Mesodermal cell (in vitro differentiated cells): ENCODE data around the gene NMD3.
A peak's percentile ranks its signal among the peaks of the same experiment; 100 is the strongest.

Experiments
- H3K27ac ChIP-seq: 2 replicates; pipeline ENCODE4 v1.7.0; 2013; ENCODE audit warnings: mild to moderate bottlenecking, low read depth, low read length, moderate library complexity; ENCODE audit not compliant: severe bottlenecking
- H3K36me3 ChIP-seq: 2 replicates; pipeline ENCODE4 v1.7.1; 2013; ENCODE audit warnings: mild to moderate bottlenecking, low read length, moderate library complexity; ENCODE audit not compliant: control insufficient read depth, insufficient read depth
- H3K4me1 ChIP-seq: one replicate; pipeline ENCODE4 v1.7.1; 2013; ENCODE audit warnings: mild to moderate bottlenecking, low read length; ENCODE audit not compliant: insufficient read depth, control insufficient read depth, poor library complexity, severe bottlenecking
- H3K4me3 ChIP-seq: 2 replicates; pipeline ENCODE4 v1.7.0; 2013; ENCODE audit warnings: low read length, control low read depth, mild to moderate bottlenecking; ENCODE audit not compliant: insufficient read depth, poor library complexity, severe bottlenecking; ENCODE audit errors: extremely low read depth
- H3K9me3 ChIP-seq: 2 replicates; pipeline ENCODE4 v1.7.1; 2013; ENCODE audit warnings: mild to moderate bottlenecking, low read length, moderate library complexity; ENCODE audit not compliant: control insufficient read depth
- WGBS, 2 experiments: methylation state at CpG; one replicate each; pipeline ENCODE4 v1.1.5; 2013; ENCODE audit warnings: missing lambda C conversion rate in 2 of 2; ENCODE audit not compliant: insufficient coverage in 2 of 2; 5-methylcytosine and 5-hydroxymethylcytosine counted together

NMD3 gene

DNA sequence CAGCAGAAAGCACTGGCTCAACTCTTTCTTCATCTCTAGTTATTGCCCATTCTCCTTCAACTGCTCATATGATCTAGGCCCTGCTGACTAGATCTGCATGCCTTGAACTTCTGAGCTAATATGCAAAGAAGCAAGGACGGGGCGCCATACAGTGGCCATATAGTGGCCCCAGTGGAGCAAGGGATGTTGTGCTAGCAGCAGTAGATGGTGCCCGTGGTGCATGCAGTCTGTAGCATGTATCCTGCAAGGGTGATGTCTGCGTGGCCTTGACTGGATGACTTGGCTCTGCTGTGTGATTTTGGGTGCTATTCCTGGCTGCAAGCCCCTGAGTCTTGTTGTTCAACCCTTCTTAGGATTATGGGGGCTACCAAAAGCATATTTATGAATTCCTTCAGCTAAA is 12.2 kb upstream of the NMD3 start:
- H3K9me3 ChIP-seq = no peaks in the 10 kb centered on the region
- no peaks in the 10 kb centered on the region for H3K4me1 ChIP-seq
- no peaks in the 10 kb centered on the region for H3K36me3 ChIP-seq
- WGBS, 2 experiments = 82 to 86% methylated on average over 2 to 4 of the region's 4 CpGs
- H3K4me3 ChIP-seq = no peak overlapping the region
- H3K27ac ChIP-seq = no peak overlapping the region

DNA sequence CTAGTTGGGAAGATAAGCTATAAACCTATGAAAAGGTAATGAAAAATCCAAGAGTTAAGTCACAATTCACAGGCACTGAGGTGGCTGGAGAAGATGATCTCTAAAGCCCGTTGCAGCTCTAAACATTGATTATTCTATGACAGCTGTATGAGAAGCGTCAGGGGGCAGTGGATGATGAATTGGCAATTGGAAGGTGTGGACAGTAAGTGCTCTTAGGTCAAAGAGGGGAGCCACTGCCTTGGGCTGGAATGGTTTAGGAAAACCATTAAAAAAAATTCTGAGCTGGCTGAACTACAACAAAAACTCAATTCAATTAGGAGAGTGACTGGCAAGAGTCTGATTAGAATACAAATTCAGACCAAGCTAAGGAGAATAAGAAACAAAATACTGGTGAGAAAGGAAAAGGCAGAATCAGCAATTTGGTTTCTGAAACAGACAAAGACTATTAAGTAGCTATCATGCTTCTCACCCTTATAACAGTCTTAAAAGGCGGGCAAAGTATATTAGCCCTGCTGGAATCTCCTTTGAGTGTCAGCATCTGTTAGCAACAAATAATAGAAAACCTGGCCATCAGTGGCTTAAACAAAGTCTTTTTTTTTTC is 8.8 kb upstream of the NMD3 start:
- H3K4me1 ChIP-seq = no peaks in the 10 kb centered on the region
- no peaks in the 10 kb centered on the region for H3K36me3 ChIP-seq
- H3K4me3 ChIP-seq = no peak overlapping the region
- 82 to 94% methylated on average over 2 to 3 of the region's 3 CpGs for WGBS, 2 experiments
- H3K27ac ChIP-seq = no peak overlapping the region
- no peaks in the 10 kb centered on the region for H3K9me3 ChIP-seq

DNA sequence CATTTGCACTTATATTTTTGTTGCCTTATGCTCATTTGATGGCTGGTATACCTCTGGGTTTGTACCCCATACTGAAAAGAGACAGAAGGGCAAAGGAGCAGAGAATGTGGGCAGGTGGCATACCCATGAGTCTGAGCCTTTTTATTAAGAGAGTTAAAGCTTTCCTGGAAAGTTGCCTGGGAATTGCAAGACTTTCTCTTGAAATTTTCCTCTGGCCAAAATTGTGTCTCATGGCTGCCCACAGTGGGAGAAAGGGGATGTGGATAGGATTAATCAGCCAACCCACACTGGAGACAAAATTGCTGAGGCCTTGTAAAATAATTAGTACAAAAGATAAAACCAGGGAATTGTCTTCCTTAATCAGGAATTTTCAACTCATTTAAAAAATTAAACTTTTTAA is 8.2 kb upstream of the NMD3 start:
- H3K9me3 ChIP-seq = no peaks in the 10 kb centered on the region
- H3K36me3 ChIP-seq = no peaks in the 10 kb centered on the region
- no peaks in the 10 kb centered on the region for H3K4me1 ChIP-seq
- H3K4me3 ChIP-seq = no peak overlapping the region
- no peak overlapping the region for H3K27ac ChIP-seq

DNA sequence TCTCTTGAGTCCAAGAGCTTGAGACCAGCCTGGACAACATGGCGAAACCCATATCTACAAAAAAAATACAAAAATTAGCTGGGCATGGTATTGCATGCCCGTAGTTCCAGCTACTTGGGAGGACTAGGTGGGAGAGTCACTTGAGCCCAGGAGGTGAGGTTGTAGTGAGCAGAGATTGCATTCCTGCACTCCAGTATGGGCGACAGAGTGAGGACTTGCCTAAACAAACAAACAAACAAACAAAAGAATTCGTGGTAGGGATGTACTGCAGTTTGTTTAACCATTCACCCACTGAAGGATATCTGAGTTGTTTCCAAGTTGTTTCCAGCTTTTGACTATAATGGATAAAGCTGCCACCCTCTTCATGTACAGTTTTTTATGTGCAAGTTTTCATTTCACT is 7.5 kb upstream of the NMD3 start:
- H3K36me3 ChIP-seq = no peaks in the 10 kb centered on the region
- no peak overlapping the region for H3K4me3 ChIP-seq
- no peaks in the 10 kb centered on the region for H3K4me1 ChIP-seq
- H3K27ac ChIP-seq = no peak overlapping the region
- no CpG with 5 or more reads among the region's 4 CpGs for WGBS, 2 experiments
- no peaks in the 10 kb centered on the region for H3K9me3 ChIP-seq

DNA sequence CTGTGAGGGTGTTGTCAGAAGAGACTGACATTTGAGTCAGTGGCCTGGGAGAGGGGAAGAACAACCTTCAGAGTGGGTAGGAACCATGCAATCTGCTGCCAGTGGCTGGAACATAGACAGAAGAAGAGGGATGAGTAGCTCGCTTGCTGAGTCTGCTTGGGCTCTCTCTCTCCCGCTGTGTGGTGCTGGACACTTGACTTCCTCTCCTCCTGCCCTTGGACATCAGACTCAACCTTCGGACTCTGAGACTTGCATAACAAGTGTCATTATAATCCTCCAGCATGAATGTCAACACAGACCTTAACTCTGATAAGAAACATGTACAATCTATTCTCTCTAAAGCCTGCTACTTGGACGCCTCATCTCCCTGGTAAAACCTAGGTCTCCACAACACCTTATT is 5.9 kb upstream of the NMD3 start:
- peaks cover 3% of the 10 kb centered on the region for H3K9me3 ChIP-seq
- H3K4me1 ChIP-seq = no peaks in the 10 kb centered on the region
- no peak overlapping the region for H3K27ac ChIP-seq
- WGBS, 2 experiments = 90 to 93% methylated on average over 2 to 4 of the region's 4 CpGs
- no peak overlapping the region for H3K4me3 ChIP-seq
- H3K36me3 ChIP-seq = no peaks in the 10 kb centered on the region

DNA sequence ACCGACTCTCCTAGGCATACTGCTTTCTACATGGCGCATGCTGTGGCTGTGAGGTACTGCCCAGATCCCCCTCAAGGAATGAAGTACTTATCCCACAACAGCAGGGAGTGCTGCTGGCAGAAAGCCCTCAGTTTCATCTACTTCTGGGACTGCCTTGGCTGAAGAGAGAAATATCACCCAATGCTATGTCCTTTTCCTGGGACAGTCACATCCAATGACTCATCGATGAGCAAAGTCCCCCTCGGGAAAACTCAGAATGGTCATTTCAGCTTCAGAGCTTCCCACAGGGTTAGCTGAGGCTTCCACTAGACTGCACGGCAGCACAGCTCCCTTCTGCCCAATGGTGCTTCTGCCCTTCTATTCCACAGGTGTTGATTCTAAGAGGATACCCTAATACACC is 3.6 kb upstream of the NMD3 start:
- Histone ChIP-seq H3K9me3 (peaks cover 4% of the 10 kb centered on the region), H3K36me3 (no peaks in the 10 kb centered on the region), H3K27ac (no peak overlapping the region), H3K4me1 (no peaks in the 10 kb centered on the region), H3K4me3 (no peak overlapping the region)
- 63 to 85% methylated on average over 5 of the region's 5 CpGs for WGBS, 2 experiments

DNA sequence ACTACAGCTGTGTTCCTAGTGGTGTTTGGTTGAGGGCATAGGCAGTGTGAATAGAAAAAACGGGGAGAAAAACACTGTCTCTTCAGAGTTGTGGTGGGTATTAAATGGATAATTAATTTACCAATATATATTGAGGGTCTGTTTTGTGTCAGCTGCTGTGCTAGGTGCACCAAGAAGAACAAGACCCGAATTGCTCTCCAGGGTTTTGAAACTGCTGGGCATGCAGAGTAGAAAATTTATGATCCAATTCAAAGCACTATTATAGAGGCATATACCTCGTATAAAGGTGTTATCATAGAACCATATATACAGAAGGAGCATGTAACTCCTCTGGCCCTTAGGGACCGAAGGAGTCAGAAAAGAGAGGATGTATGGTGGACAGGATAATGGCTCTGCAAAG is 1.6 kb upstream of the NMD3 start:
- no peak overlapping the region for H3K4me3 ChIP-seq
- H3K9me3 ChIP-seq = peaks cover 4% of the 10 kb centered on the region
- WGBS, 2 experiments = no CpG with 5 or more reads among the region's 4 CpGs
- peaks cover 10% of the 10 kb centered on the region for H3K36me3 ChIP-seq
- no peaks in the 10 kb centered on the region for H3K4me1 ChIP-seq
- H3K27ac ChIP-seq = no peak overlapping the region

DNA sequence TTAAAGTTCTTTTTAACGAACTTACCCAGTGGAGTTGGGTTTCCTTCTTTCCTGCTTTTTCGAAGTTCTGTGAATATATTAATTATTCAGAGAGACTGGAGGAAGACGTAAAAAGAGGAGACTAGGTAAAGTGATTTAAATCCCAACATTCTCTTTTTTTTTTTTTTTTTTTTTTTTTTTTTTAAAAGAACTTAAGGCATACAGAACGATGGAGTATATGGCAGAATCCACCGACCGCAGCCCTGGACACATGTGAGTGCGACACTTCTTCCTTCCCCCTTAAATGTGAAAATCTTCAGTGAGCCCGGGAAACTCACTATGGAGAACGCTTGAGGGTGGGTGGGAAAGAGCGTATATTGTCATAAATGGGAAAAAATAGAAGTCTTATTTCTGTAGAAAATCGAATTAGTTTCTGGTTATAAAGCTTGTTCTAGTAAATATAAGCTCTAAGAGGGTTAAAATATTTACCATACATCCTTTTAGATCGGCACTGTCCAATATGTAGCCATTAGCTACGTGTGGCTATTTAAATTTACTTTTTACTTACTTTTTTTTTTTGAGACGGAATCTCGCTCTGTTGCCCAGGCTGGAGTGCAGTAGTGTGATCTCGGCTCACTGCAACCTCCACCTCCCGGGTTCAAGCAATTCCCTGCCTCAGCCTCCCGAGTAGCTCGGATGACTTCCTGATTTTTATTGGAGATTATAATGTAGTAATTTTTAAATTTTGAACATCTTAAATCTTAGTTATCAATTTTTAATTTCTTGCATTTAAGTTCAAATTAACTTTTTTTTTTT is 892 bp downstream of the NMD3 start:
- whole genome bisulfite sequencing, 2 experiments = 0% methylated on average over 1 to 4 of the region's 19 CpGs
- Histone ChIP-seq H3K4me1 (no peaks in the 10 kb centered on the region), H3K4me3 (peak overlapping the region; percentile 95), H3K9me3 (peaks cover 4% of the 10 kb centered on the region), H3K27ac (peak overlapping the region; percentile 93), H3K36me3 (peaks cover 31% of the 10 kb centered on the region)

DNA sequence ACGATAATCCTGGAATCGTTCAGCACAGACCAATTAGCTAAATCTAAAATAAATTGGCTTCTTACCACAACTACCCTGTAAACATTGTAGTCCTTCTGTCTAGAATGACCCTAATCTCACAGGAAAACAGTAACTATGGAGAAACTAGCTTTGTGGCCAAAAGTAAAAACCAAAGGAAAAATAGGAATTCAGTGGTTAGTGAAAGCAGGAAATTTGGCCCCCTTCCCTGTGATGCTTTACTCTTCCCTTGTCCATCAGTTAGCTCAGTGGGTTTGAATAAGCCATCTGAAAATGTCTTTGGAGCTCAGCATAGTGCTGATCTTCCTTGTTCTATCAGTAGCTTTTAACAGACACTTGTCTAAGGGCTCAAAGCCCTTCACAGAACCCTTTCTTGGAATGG is 1.6 kb downstream of the NMD3 start:
- no CpG with 5 or more reads among the region's 2 CpGs for WGBS, 2 experiments
- Histone ChIP-seq H3K4me3 (peak overlapping the region; percentile 95), H3K27ac (no peak overlapping the region), H3K4me1 (no peaks in the 10 kb centered on the region), H3K9me3 (peaks cover 4% of the 10 kb centered on the region), H3K36me3 (peaks cover 38% of the 10 kb centered on the region)

DNA sequence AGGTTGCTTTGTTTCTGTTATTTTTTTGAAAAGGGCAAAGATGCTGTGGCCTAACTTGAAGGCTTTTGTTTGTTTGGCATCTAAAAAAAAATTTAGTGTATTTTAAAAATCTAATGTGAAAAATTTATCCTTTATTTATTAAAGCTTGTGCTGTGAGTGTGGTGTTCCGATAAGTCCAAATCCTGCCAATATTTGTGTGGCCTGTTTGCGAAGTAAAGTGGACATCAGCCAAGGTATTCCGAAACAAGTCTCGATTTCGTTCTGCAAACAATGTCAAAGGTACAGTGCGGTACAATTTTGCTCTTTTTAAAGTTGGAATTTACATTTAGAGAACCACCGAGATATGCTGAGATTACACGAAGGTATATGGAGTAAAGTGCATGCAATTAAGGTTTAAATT is 3.7 kb downstream of the NMD3 start:
- H3K4me3 ChIP-seq = no peak overlapping the region
- 97 to 98% methylated on average over 8 of the region's 8 CpGs for WGBS, 2 experiments
- H3K9me3 ChIP-seq = peaks cover 4% of the 10 kb centered on the region
- no peaks in the 10 kb centered on the region for H3K4me1 ChIP-seq
- no peak overlapping the region for H3K27ac ChIP-seq
- H3K36me3 ChIP-seq = peaks cover 48% of the 10 kb centered on the region

DNA sequence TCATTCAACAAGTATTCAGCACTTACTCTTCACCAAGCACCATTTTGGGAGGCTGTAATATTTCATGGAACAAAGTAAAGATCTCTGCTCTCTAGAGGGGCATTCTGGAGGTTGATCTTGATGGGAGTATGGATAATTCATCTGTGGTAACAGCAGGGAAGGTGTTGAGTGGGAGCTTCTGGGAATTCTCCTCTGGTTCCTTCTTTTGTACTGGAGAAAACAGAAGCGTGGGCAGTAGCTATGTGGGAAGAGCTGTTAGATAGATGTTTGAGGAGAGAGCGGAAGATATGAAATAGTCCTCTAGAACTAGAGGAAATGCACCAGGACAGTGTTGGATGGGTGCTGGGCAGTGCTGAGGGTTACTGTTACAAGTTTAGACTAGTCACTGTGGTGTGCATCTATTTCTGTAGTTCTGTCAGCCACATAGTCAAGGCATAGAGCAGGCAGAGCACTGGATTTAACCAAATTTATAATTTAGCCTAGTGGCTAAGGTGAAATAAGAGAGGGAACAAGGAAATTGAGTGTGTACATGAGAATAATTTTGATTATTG is 9.6 kb downstream of the NMD3 start:
- no peak overlapping the region for H3K27ac ChIP-seq
- 100% methylated on average over 1 of the region's 2 CpGs for WGBS, 2 experiments
- no peak overlapping the region for H3K4me3 ChIP-seq
- H3K9me3 ChIP-seq = no peaks in the 10 kb centered on the region
- H3K36me3 ChIP-seq = peaks cover 75% of the 10 kb centered on the region
- H3K4me1 ChIP-seq = no peaks in the 10 kb centered on the region
